Measurements from ENCODE around the gene MGAT3. TPM values are rescaled to one million over a fixed set of nuclear protein-coding genes. Genes with fewer than 3 reads are reported as not detected.

MGAT3 gene
- total and polyA plus RNA-seq, 2 of the 13 experiments (the other 11 are each of a cell fraction or from before 2014, with no cell fraction given) = 0.11 to 0.15 TPM

DNA sequence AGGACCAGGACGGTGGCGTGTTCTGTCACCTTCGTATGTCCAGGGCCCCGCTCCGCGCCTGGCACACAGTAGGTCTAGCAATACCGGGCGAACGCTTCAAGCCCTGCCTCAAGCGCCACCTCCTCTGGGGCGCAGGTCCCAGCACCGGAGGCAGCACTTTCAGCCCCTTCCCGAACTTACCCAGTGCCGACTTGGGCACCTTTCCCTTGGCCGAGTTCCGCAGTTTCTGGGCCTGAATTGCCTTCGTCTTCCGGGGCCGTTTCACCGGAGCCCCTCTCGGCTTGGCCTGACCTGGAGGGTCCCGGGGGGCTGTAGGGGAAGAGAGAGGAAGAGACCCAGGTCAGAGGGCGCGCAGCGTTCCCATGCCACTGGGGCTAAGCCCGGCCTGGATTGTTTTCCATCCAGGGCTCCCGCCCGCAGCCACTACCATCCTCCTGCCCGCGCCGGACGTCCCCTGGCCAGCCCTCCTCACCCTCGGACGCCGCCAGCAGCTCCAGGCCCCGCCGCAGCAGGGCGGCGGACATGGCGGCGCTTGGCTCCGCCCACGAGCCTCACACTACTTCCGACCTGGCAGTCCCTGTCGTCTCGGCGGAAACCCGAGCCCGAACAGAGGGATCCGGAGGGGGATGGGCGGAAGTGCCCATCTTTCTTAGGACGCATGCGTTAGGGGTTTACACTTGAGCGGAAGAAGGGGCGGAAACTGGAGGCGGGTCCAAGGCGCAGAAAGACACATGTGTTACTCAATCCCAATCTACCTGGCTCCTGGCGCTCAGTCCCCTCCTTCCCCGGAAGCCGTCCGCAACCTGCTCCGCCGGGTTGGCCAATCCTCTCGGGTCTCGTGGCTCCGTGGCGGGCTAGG, 75.6 kb downstream of the MGAT3 start, which contains the start of gene RPS19BP1 (continued):
- TF ChIP-seq, protein P1, sequence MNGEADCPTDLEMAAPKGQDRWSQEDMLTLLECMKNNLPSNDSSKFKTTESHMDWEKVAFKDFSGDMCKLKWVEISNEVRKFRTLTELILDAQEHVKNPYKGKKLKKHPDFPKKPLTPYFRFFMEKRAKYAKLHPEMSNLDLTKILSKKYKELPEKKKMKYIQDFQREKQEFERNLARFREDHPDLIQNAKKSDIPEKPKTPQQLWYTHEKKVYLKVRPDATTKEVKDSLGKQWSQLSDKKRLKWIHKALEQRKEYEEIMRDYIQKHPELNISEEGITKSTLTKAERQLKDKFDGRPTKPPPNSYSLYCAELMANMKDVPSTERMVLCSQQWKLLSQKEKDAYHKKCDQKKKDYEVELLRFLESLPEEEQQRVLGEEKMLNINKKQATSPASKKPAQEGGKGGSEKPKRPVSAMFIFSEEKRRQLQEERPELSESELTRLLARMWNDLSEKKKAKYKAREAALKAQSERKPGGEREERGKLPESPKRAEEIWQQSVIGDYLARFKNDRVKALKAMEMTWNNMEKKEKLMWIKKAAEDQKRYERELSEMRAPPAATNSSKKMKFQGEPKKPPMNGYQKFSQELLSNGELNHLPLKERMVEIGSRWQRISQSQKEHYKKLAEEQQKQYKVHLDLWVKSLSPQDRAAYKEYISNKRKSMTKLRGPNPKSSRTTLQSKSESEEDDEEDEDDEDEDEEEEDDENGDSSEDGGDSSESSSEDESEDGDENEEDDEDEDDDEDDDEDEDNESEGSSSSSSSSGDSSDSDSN (CRISPR knock-in tag; IDR thresholded peaks at IDR 0.05) = peak; percentile 75
- TF ChIP-seq CBX5 (CRISPR knock-in tag; IDR thresholded peaks at IDR 0.05; ENCODE audit: borderline replicate concordance) (no peak), EHMT2 (IDR thresholded peaks at IDR 0.05; ENCODE audit: borderline replicate concordance, low read depth, low read length) (peak; percentile 40; the same call in 1 of the 2 replicates), RAD21 (CRISPR knock-in tag; IDR thresholded peaks at IDR 0.05) (no peak; the same call in 1 of the 2 replicates), ERF (CRISPR knock-in tag; IDR thresholded peaks at IDR 0.05) (peak; percentile 88), FOXC1 (CRISPR knock-in tag; IDR thresholded peaks at IDR 0.05; ENCODE audit: borderline replicate concordance) (peak; percentile 92), STAT5B (CRISPR knock-in tag; IDR thresholded peaks at IDR 0.05) (peak; percentile 3; the same call in 1 of the 2 replicates), TP53 (CRISPR knock-in tag; conservative IDR thresholded peaks at IDR 0.05) (peak; percentile 60; the same call in 1 of the 2 replicates), ZFP41 (CRISPR knock-in tag; IDR thresholded peaks at IDR 0.05; ENCODE audit: borderline replicate concordance) (no peak), MEIS2 (CRISPR knock-in tag; IDR thresholded peaks at IDR 0.05) (no peak; the same call in 1 of the 2 replicates), SALL2 (CRISPR knock-in tag; IDR thresholded peaks at IDR 0.05) (peak; percentile 78; the same call in 1 of the 2 replicates), CREM (IDR thresholded peaks at IDR 0.05) (peak; percentile 59), CREM (CRISPR knock-in tag; IDR thresholded peaks at IDR 0.05) (no peak), ZNF30 (CRISPR knock-in tag; IDR thresholded peaks at IDR 0.05) (peak; percentile 55; the same call in 1 of the 2 replicates), POGZ (CRISPR knock-in tag; IDR thresholded peaks at IDR 0.05) (peak; percentile 74), ZNF572 (CRISPR knock-in tag; IDR thresholded peaks at IDR 0.05) (peak; percentile 93), ZMYM4 (CRISPR knock-in tag; IDR thresholded peaks at IDR 0.05) (peak; percentile 69), ZNF724P (CRISPR knock-in tag; IDR thresholded peaks at IDR 0.05; ENCODE audit: borderline replicate concordance) (peak; percentile 55), ZNF205 (CRISPR knock-in tag; IDR thresholded peaks at IDR 0.05) (no peak)
- TF ChIP-seq, protein P2, sequence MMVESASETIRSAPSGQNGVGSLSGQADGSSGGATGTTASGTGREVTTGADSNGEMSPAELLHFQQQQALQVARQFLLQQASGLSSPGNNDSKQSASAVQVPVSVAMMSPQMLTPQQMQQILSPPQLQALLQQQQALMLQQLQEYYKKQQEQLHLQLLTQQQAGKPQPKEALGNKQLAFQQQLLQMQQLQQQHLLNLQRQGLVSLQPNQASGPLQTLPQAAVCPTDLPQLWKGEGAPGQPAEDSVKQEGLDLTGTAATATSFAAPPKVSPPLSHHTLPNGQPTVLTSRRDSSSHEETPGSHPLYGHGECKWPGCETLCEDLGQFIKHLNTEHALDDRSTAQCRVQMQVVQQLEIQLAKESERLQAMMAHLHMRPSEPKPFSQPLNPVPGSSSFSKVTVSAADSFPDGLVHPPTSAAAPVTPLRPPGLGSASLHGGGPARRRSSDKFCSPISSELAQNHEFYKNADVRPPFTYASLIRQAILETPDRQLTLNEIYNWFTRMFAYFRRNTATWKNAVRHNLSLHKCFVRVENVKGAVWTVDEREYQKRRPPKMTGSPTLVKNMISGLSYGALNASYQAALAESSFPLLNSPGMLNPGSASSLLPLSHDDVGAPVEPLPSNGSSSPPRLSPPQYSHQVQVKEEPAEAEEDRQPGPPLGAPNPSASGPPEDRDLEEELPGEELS (CRISPR knock-in tag; IDR thresholded peaks at IDR 0.05) = no peak
- TF ChIP-seq, protein P3, sequence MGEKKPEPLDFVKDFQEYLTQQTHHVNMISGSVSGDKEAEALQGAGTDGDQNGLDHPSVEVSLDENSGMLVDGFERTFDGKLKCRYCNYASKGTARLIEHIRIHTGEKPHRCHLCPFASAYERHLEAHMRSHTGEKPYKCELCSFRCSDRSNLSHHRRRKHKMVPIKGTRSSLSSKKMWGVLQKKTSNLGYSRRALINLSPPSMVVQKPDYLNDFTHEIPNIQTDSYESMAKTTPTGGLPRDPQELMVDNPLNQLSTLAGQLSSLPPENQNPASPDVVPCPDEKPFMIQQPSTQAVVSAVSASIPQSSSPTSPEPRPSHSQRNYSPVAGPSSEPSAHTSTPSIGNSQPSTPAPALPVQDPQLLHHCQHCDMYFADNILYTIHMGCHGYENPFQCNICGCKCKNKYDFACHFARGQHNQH (CRISPR knock-in tag; IDR thresholded peaks at IDR 0.05) = peak; percentile 70; the same call in 1 of the 2 replicates
- TF ChIP-seq, protein P4, sequence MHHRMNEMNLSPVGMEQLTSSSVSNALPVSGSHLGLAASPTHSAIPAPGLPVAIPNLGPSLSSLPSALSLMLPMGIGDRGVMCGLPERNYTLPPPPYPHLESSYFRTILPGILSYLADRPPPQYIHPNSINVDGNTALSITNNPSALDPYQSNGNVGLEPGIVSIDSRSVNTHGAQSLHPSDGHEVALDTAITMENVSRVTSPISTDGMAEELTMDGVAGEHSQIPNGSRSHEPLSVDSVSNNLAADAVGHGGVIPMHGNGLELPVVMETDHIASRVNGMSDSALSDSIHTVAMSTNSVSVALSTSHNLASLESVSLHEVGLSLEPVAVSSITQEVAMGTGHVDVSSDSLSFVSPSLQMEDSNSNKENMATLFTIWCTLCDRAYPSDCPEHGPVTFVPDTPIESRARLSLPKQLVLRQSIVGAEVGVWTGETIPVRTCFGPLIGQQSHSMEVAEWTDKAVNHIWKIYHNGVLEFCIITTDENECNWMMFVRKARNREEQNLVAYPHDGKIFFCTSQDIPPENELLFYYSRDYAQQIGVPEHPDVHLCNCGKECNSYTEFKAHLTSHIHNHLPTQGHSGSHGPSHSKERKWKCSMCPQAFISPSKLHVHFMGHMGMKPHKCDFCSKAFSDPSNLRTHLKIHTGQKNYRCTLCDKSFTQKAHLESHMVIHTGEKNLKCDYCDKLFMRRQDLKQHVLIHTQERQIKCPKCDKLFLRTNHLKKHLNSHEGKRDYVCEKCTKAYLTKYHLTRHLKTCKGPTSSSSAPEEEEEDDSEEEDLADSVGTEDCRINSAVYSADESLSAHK (CRISPR knock-in tag; IDR thresholded peaks at IDR 0.05; ENCODE audit: borderline replicate concordance) = no peak
